ELF-1 (cell line): Measurements from ENCODE around the gene EMID1.
"Not testable (repeated sequence)": the region's sequence is repeated elsewhere in the genome, so short reads cannot be mapped to it uniquely, and the experiment has no call there.

Experiments
- DNase-seq: peaks from one replicate; pipeline ENCODE4 v3.0.0-alpha.2; 2016; ENCODE audit warnings: low read depth, low spot score

The EMID1 gene

DNA sequence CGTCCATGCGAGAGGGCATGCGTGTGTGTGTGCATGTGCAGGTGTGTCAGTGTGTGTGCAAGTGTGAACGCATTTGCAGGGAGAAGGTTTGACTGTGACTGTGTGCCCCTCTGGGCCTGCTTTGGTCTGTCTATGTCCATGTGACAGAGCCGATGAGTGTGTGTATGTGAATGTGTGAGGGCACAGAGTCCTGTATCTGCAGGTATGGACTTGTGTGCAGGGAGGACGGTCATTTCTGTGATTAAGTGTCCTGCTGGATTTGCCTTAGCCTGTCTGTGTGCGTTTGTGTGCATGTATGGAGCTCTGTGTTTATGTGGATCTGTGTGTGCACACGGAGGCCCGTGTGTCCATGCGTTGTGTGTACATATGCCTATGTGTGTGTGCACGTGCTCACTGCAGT, 5.4 kb downstream of the EMID1 start:
- DNase-seq, result no peak

DNA sequence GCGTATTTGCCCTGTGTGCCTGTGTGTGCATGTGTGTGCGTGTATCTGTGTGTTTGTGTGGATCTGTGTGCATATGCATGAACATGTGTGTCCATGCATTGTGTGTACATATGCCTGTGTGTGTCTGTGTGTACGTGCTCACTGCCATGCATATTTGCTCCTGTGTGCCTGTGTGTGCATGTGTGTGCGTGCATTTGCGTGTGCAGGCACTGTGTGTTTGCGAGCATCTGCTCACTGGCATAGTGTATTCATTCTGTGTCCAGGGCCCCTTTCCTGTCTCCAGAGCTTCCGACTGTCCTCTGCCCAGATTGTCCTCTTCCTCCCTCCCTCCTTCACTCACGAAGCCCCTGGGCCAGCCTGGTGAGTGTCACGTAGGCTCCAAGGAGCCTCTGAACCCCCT, 5.8 kb downstream of the EMID1 start:
- DNase-seq, result no peak

- DNase-seq, result no peak
These were observed 7.0 kb downstream of the EMID1 start for GRCh38 chr22:29212743-29213142.

DNA sequence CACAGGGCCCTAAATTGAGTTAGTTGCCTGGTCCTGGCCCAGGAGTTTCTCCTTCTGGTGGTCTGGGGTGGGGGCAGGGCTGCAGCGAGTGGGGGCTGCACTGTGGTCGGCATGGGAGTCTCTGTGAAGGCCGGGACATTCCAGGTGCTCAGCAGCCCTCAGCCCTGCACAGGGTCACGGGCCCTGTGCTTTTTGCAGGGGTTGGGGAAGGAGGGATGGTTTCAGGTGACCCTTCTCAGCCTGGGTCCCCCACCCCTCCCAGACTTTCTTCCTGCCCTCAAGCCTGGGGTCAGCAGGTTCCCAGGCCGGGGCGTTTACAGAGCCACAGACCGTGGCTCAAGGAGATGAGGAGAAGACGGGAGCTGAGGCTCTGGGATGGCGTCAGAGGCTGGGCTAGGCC, 7.8 kb downstream of the EMID1 start:
- no peak for DNase-seq

DNA sequence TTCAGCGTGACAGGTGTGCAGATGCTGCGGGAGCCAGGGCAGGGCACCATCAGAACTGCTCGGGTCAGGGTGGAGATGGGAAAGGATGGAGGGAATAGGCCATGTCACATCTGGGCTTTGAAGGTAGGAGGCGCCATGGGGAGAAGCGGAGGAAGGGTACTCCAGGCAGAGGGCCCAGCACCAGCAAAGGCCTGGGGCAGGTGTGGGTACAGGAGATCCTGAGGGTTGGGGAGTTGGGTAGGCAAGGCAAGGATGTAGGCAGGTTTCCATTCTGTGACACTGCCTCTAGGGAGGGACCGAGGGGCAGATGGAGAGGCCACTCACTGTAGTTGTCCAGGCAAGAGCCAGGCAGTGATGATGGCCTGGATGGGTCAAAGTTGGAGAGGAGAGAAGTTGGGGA, 8.5 kb downstream of the EMID1 start:
- no peak for DNase-seq

DNA sequence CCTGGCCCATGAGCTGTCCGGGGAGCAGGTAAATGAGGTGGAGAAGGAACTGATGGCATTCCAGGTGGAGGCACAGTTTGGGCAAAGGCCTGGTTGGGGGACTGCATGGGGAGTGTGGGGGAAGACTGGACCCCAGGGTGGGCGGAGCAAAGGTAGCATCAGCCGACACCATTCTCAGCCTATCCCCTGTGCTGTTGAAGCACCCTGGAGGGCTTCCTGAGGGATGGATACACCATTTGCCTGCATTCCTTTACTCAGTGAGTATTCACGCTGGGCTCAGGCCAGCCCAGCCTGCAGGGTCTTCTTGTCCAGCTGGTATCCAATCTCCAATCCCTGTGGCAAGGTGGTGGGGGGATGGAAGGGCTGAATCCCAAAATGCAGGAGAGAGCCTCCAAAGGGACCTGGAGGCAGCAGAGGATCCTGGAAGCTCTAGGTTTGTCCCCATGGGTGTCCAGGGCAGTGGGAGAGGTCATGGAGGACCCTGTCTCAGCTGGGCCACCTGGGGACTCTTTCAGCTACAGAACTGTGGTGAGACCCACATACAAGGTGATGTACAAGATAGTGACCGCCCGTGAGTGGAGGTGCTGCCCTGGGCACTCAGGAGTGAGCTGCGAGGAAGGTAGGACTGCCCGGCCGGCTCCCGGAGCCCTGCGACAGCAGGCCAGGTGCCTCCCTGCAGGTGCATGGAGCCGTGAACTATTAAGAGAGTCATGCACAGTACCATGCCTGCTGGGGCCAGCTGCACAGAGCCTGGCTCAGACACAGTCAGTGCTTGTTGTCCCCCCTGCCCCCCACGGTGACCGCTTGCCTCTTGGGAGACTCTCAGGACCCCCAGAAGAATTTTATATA, 9.5 kb downstream of the EMID1 start:
- peak; percentile 38 for DNase-seq

DNA sequence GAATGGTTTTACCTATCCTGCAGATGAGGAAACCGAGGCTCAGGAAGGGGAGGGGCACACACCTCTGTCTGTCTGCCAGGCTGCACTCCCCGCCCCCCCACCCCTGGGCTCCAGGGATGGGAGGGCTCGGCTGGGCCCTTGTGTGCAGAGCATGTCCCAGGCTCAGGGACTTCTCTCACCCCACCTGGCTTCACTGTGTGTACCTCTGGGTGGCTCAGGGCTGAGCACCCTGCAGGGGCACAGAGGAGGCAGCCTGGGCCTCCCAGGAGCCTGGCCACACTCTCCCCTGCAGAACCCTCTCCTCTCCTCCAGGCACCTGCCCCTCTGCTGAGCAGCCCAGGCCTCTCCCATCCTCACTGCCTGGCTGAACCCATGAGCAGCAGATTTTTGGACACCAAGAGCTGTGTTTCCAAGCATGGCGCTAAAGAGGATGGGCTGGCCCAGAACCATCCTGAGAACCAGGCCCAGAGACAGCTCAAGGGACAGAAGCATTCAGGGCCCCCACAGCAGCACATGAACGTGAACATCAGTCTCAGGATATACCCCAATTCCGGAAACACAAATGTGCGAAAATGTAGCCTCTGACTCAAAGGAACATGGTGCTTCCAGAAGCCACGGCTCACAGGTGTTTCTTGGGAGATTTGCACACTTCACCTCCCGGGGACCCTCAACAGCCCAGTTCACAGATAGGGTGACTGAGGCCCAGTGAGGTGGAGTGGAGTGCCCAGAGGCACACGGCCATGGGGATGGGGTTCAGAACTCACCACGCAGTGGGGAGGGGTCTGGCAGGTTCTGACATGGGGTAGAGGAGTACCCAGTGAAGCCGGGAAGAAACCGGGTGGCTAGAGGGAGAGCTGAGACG, 10.5 kb downstream of the EMID1 start:
- DNase-seq, result no peak

- no peak for DNase-seq
These were observed 11.4 kb downstream of the EMID1 start for GRCh38 chr22:29216873-29217666.

- DNase-seq, result no peak
These were observed 12.4 kb downstream of the EMID1 start for GRCh38 chr22:29217827-29218757.

DNA sequence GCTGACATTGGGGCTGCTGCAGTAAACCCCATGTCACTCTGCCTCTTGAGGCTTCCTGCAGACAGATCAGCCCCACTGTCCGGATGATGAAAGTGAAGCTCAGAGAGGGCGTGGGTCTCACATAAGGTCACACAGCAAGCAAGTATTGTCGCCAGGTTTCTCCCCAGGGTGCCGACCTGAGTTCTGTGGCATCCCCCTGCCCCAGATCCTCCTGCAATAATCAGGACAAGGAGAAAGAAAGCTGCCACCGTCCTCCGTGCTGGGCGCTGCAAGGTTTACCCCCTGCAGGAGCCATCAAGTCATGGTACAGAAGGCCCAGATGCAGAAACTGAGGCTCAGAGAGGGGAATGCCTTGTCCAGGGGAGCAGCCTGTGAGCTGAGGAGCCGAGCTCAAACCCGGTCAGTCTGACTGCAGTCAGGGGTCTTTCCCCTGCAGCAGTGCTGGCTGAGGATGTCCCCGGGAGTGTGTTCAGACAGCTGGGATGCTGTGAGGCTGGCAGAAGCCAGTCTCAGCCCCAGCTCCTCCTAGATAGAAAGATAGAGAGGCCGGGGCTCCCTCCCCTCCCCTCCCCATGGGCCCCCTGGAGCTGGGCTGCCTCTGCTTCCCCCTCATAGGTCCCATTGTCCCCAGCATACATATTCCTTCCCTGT, 13.2 kb downstream of the EMID1 start:
- no peak for DNase-seq

DNA sequence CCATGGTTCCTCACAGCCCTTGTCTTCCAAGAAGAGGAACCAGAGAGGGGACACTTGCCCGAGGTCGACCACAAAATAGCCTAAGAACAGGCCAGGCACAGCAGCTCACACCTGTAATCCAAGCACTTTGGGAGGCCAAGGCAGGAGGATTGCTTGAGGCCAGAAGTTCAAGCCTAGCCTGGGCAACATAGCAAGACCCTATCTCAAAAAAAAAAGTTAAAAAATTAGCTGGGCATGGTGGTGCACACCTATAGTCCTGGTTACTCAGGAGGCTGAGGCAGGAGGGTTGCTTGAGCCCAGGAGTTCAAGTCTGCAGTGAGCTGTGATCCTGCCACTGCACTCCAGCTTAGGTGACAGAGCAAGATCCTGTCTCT, 13.7 kb downstream of the EMID1 start:
- not testable (repeated sequence) for DNase-seq

- DNase-seq, result peak; percentile 45
These were observed 14.4 kb downstream of the EMID1 start for GRCh38 chr22:29219881-29220670.

GRCh38 chr22:29224121-29224858, 18.6 kb downstream of the EMID1 start:
- DNase-seq, result no peak

- DNase-seq, result no peak
These were observed 19.2 kb downstream of the EMID1 start for GRCh38 chr22:29224859-29225410.

GRCh38 chr22:29225422-29226090, 19.9 kb downstream of the EMID1 start:
- DNase-seq, result peak; percentile 33

GRCh38 chr22:29226351-29226981, 20.8 kb downstream of the EMID1 start:
- DNase-seq, result no peak
